HEK293T (cell line): Measurements from ENCODE around the gene ATP6V0C.

ENCODE experiments used
- CTCF ChIA-PET: fragments of 350-600 bp; formaldehyde crosslinking; extraction: SDS; loops from one replicate; lab custom pipeline; 2021; ENCODE audit warnings: antibody characterized with exemption, inconsistent platforms; lab: Yijun Ruan, JAX
- POLR2A ChIA-PET: fragments of 350-600 bp; formaldehyde crosslinking; extraction: SDS; loops from one replicate; lab custom pipeline; 2020; ENCODE audit warnings: antibody characterized with exemption, inconsistent platforms; lab: Yijun Ruan, JAX
- DNase-seq: peaks from one replicate; pipeline ENCODE4 v3.0.0; 2012; ENCODE audit warnings: mixed read lengths; ENCODE audit errors: extremely low spot score
- ARNT ChIP-seq: fragments of 450-650 bp; IDR thresholded peaks from 2 replicates; pipeline ENCODE4 v1.6.1; 2017; ENCODE audit warnings: mild to moderate bottlenecking
- BHLHE40 ChIP-seq: fragments of 450-650 bp; IDR thresholded peaks from 2 replicates; pipeline ENCODE4 v1.6.1; 2016; ENCODE audit warnings: mild to moderate bottlenecking, moderate library complexity, borderline replicate concordance
- CTBP1 ChIP-seq: fragments of 450-650 bp; IDR thresholded peaks from 2 replicates; pipeline ENCODE4 v1.6.1; 2016; ENCODE audit warnings: borderline replicate concordance
- ELF4 ChIP-seq: fragments of 450-650 bp; IDR thresholded peaks from 2 replicates; pipeline ENCODE4 v1.6.1; 2017; ENCODE audit warnings: antibody characterized with exemption
- FOXA1 ChIP-seq: fragments of 450-650 bp; IDR thresholded peaks from 2 replicates; pipeline ENCODE4 v1.6.1; 2016; ENCODE audit warnings: mild to moderate bottlenecking
- FOXK2 ChIP-seq: fragments of 450-650 bp; IDR thresholded peaks from 2 replicates; pipeline ENCODE4 v1.6.1; 2016; ENCODE audit warnings: mild to moderate bottlenecking
- FOXM1 ChIP-seq: fragments of 450-650 bp; IDR thresholded peaks from 2 replicates; pipeline ENCODE4 v1.6.1; 2017; ENCODE audit warnings: mild to moderate bottlenecking, borderline replicate concordance
- HDGF ChIP-seq: fragments of 450-650 bp; IDR thresholded peaks from 2 replicates; pipeline ENCODE4 v1.6.1; 2017; ENCODE audit warnings: antibody characterized with exemption, borderline replicate concordance
- L3MBTL2 ChIP-seq: fragments of 450-650 bp; conservative IDR thresholded peaks from 2 replicates; pipeline ENCODE4 v1.6.1; 2016; ENCODE audit warnings: mild to moderate bottlenecking
- LEF1 ChIP-seq: fragments of 450-650 bp; IDR thresholded peaks from 2 replicates; pipeline ENCODE4 v1.6.1; 2017; ENCODE audit warnings: mild to moderate bottlenecking, borderline replicate concordance
- NFRKB ChIP-seq: fragments of 450-650 bp; IDR thresholded peaks from 2 replicates; pipeline ENCODE4 v1.6.1; 2016; ENCODE audit warnings: mild to moderate bottlenecking, moderate library complexity
- PKNOX1 ChIP-seq: fragments of 450-650 bp; IDR thresholded peaks from 2 replicates; pipeline ENCODE4 v1.6.1; 2016
- SP1 ChIP-seq: fragments of 450-650 bp; IDR thresholded peaks from 2 replicates; pipeline ENCODE4 v1.6.1; 2017
- SUZ12 ChIP-seq: fragments of 450-650 bp; IDR thresholded peaks from 2 replicates; pipeline ENCODE4 v1.6.1; 2016; ENCODE audit warnings: mild to moderate bottlenecking
- TARDBP ChIP-seq: fragments of 450-650 bp; IDR thresholded peaks from 2 replicates; pipeline ENCODE4 v1.6.1; 2016
- ZNF384 ChIP-seq: fragments of 450-650 bp; IDR thresholded peaks from 2 replicates; pipeline ENCODE4 v1.6.1; 2016

The ATP6V0C gene

GRCh38 chr16:2480948-2481347 is 32.8 kb upstream of the ATP6V0C start:
- no peak for TF ChIP-seq FOXA1
- TF ChIP-seq FOXK2, result no peak
- no peak for TF ChIP-seq SP1
- no peak for TF ChIP-seq HDGF
- TF ChIP-seq L3MBTL2, result no peak
- TF ChIP-seq LEF1, result no peak
- TF ChIP-seq ZNF384, result no peak
- no peak for TF ChIP-seq NFRKB
- TF ChIP-seq ELF4, result no peak
- TF ChIP-seq PKNOX1, result no peak
- no peak for TF ChIP-seq TARDBP
- no peak for TF ChIP-seq FOXM1
- no peak for TF ChIP-seq CTBP1
- no peak for TF ChIP-seq SUZ12
- no peak for TF ChIP-seq BHLHE40
- no peak for TF ChIP-seq ARNT
- ChIA-PET POLR2A (interaction anchor here (0.7 kb wide), 1 partner anchor 10 kb away, joined by 3 read pairs; the partner anchor contains the start of gene NTN3), CTCF (interaction anchor here (1.5 kb wide), 1 partner anchor 20 kb away, joined by 3 read pairs; no protein-coding TSS in a partner anchor)
- DNase-seq, result no peak

- DNase-seq, result no peak
- CTCF ChIA-PET, result interaction anchor here (1.5 kb wide), 1 partner anchor 20 kb away, joined by 3 read pairs; no protein-coding TSS in a partner anchor
- POLR2A ChIA-PET, result no interaction called here
- TF ChIP-seq CTBP1 (no peak), FOXK2 (no peak), ELF4 (no peak), FOXA1 (no peak), TARDBP (no peak), SUZ12 (no peak), ARNT (no peak), L3MBTL2 (no peak), SP1 (no peak), ZNF384 (no peak), BHLHE40 (no peak), FOXM1 (no peak), HDGF (no peak), PKNOX1 (no peak), NFRKB (no peak), LEF1 (no peak)
These were observed 32.1 kb upstream of the ATP6V0C start for GRCh38 chr16:2481676-2482075.

- POLR2A ChIA-PET, result interaction anchor here (1.5 kb wide), 1 partner anchor 14 kb away, joined by 5 read pairs; no protein-coding TSS in a partner anchor
- CTCF ChIA-PET, result interaction anchor here (1.5 kb wide), 1 partner anchor 19 kb away, joined by 3 read pairs; no protein-coding TSS in a partner anchor
- TF ChIP-seq SUZ12 (no peak), BHLHE40 (no peak), FOXM1 (no peak), ARNT (no peak), ZNF384 (no peak), SP1 (no peak), PKNOX1 (no peak), FOXK2 (no peak), TARDBP (no peak)
These were observed 31.5 kb upstream of the ATP6V0C start for GRCh38 chr16:2482249-2482648.

GRCh38 chr16:2482708-2483534 is 30.8 kb upstream of the ATP6V0C start:
- ChIA-PET POLR2A (interaction anchor here (1.5 kb wide), 1 partner anchor 14 kb away, joined by 5 read pairs; no protein-coding TSS in a partner anchor), CTCF (interaction anchor here (0.9 kb wide), 1 partner anchor 19 kb away, joined by 6 read pairs; no protein-coding TSS in a partner anchor)
- TF ChIP-seq LEF1 (no peak), L3MBTL2 (no peak), FOXM1 (no peak), NFRKB (no peak), ZNF384 (no peak), SUZ12 (no peak), SP1 (no peak), FOXA1 (no peak)
- no peak for DNase-seq

More at GRCh38 chr16:2482249-2482648, 31.5 kb upstream of the ATP6V0C start:
- no peak for DNase-seq

- DNase-seq, result no peak
- ChIA-PET POLR2A (interaction anchor here (1.0 to 1.3 kb wide), 2 partner anchors 13 to 17 kb away, joined by 3 read pairs; partner anchors contain the start of gene NTN3), CTCF (interaction anchor here (1.0 kb wide), 1 partner anchor 17 kb away, joined by 3 read pairs; no protein-coding TSS in a partner anchor)
- TF ChIP-seq NFRKB (no peak), SUZ12 (no peak), ARNT (no peak), SP1 (no peak), HDGF (no peak), FOXA1 (no peak), BHLHE40 (no peak), L3MBTL2 (no peak), LEF1 (no peak), ELF4 (no peak), ZNF384 (no peak), CTBP1 (no peak), TARDBP (no peak), PKNOX1 (no peak), FOXK2 (no peak), FOXM1 (no peak)
These were observed 29.5 kb upstream of the ATP6V0C start for GRCh38 chr16:2483939-2484897.
